22Rv1 (cell line): ENCODE results near the gene ST6GAL2.
A peak's percentile ranks its signal among the peaks of the same experiment; 100 is the strongest.

Experiments
- ZFX ChIP-seq: fragments of 450-650 bp; IDR thresholded peaks from 2 replicates; pipeline ENCODE4 v1.6.1; 2017; ENCODE audit warnings: antibody characterized with exemption, borderline replicate concordance
- TF ChIP-seq, protein P1 (sequence below): fragments of 450-650 bp; IDR thresholded peaks from 2 replicates; pipeline ENCODE4 v1.5.1; 2017; ENCODE audit warnings: mild to moderate bottlenecking

DNA sequence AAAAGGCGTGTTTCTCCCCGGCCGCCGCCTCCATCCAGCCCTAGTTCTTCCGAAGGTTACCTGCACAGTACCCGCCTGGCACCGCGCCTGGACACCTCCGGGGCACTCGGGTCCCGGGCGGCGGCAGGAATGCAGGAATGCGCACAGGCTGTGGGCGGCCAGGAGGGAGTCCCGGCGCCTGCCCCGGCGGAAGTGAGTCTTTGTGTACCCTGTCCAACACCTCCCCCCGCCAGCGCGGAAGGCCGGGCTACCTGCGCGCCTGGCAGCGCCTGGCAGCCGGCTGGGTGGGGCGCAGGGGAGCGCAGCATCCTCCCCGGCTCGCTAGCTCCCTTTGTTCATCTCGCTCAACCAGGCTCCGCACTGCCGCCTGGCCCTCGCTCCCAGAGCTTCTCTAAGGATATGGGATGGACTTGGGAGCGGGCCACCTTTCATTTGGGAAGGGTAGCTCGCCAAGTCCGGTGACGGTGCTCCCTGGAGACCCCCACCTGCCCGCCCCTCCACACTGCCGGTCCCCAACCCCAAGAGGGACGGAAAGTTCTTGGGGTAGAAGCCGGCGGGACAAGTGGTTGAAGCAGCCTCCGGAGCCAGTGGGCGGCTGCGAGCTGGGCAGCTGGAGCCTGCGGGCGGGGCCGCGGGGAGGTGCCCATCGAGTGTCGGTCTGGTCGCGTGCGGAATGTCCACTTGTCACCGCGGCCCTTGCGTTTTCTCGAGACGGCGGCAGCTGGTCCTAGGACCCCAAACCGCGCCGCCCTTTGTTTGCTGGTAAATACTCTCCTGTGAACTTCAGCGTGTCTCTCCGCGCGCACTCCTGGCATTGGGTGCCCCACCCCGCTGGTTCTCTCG lies 1.2 kb upstream of the ST6GAL2 start:
- no peak for TF ChIP-seq ZFX
- TF ChIP-seq, protein P1, sequence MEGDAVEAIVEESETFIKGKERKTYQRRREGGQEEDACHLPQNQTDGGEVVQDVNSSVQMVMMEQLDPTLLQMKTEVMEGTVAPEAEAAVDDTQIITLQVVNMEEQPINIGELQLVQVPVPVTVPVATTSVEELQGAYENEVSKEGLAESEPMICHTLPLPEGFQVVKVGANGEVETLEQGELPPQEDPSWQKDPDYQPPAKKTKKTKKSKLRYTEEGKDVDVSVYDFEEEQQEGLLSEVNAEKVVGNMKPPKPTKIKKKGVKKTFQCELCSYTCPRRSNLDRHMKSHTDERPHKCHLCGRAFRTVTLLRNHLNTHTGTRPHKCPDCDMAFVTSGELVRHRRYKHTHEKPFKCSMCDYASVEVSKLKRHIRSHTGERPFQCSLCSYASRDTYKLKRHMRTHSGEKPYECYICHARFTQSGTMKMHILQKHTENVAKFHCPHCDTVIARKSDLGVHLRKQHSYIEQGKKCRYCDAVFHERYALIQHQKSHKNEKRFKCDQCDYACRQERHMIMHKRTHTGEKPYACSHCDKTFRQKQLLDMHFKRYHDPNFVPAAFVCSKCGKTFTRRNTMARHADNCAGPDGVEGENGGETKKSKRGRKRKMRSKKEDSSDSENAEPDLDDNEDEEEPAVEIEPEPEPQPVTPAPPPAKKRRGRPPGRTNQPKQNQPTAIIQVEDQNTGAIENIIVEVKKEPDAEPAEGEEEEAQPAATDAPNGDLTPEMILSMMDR = peak; percentile 14; the same call in 1 of the 2 replicates
